Keratinocyte (primary cell): ENCODE measurements around the gene DPYD. TPM values are rescaled to one million over a fixed set of nuclear protein-coding genes. Genes with fewer than 3 reads are reported as not detected.

Source experiments
- DNase-seq: peaks from one replicate; pipeline ENCODE4 v3.0.0-alpha.2; 2011; ENCODE audit warnings: low read depth, missing footprints, low spot score
- FAIRE-seq: peaks from 2 replicates; lab custom pipeline; 2011; peaks lifted over from hg19 to GRCh38; lab: Jason Lieb, UNC
- H2AFZ ChIP-seq: 2 replicates; pipeline ENCODE4 v1.6.0; 2012; ENCODE audit warnings: low read length, control low read depth, inconsistent platforms; ENCODE audit not compliant: control insufficient read depth
- H3K27ac ChIP-seq: 2 replicates; pipeline ENCODE4 v1.5.1; 2011; ENCODE audit warnings: low read length; ENCODE audit not compliant: control insufficient read depth, insufficient read depth
- H3K27me3 ChIP-seq: 3 replicates; pipeline ENCODE4 v1.6.0; 2011; ENCODE audit warnings: low read length; ENCODE audit not compliant: control insufficient read depth, insufficient read depth; ENCODE audit errors: extremely low read depth
- H3K36me3 ChIP-seq, 2 experiments: 2 replicates in 1 of 2; 3 replicates in 1 of 2; pipeline ENCODE4 v1.5.1; 2011; ENCODE audit warnings: low read length in 2 of 2, mild to moderate bottlenecking in 1 of 2; ENCODE audit not compliant: control insufficient read depth in 2 of 2, insufficient read depth in 2 of 2; ENCODE audit errors: extremely low read depth in 1 of 2
- H3K4me1 ChIP-seq: 3 replicates; pipeline ENCODE4 v1.5.1; 2011; ENCODE audit warnings: low read length; ENCODE audit not compliant: control insufficient read depth, insufficient read depth; ENCODE audit errors: extremely low read depth
- H3K4me2 ChIP-seq: 3 replicates; pipeline ENCODE4 v1.6.0; 2011; ENCODE audit warnings: low read depth, low read length; ENCODE audit not compliant: control insufficient read depth, insufficient read depth; ENCODE audit errors: extremely low read depth
- H3K4me3 ChIP-seq, 3 experiments: fragments of 200-600 bp in 1 of 3; sonication (generic) in 1 of 3; 2 replicates in 2 of 3; 3 replicates in 1 of 3; pipeline ENCODE4 v1.5.1; 2011 to 2016; ENCODE audit warnings: low read length in 3 of 3, mild to moderate bottlenecking in 3 of 3, control low read depth in 2 of 3, inconsistent platforms in 1 of 3, low read depth in 1 of 3, mixed read lengths in 1 of 3, mixed run types in 1 of 3, moderate library complexity in 1 of 3; ENCODE audit not compliant: control insufficient read depth in 2 of 3, insufficient read depth in 2 of 3; ENCODE audit errors: extremely low read depth in 1 of 3
- H3K79me2 ChIP-seq: 2 replicates; pipeline ENCODE4 v1.6.0; 2012; ENCODE audit warnings: low read length; ENCODE audit not compliant: control insufficient read depth, insufficient read depth
- H3K9ac ChIP-seq: 3 replicates; pipeline ENCODE4 v1.6.0; 2011; ENCODE audit warnings: low read length; ENCODE audit not compliant: control insufficient read depth, insufficient read depth; ENCODE audit errors: extremely low read depth
- H3K9me1 ChIP-seq: 3 replicates; pipeline ENCODE4 v1.6.0; 2011; ENCODE audit warnings: low read length; ENCODE audit not compliant: control insufficient read depth, insufficient read depth; ENCODE audit errors: extremely low read depth
- H3K9me3 ChIP-seq: 2 replicates; pipeline ENCODE4 v1.5.1; 2012; ENCODE audit warnings: low read depth, low read length; ENCODE audit not compliant: control insufficient read depth
- H4K20me1 ChIP-seq: 3 replicates; pipeline ENCODE4 v1.6.0; 2011; ENCODE audit warnings: low read length; ENCODE audit not compliant: control insufficient read depth, insufficient read depth; ENCODE audit errors: extremely low read depth
- EZH2 ChIP-seq: IDR thresholded peaks from one replicate; pipeline ENCODE4 v1.6.1; 2012; ENCODE audit warnings: inconsistent platforms, mild to moderate bottlenecking, low read length, moderate library complexity
- dilution Hi-C: fragments of 300-500 bp; cut with MboI; formaldehyde crosslinking; loops from one replicate; pipeline ENCODE4 v1.7.0; 2020; ENCODE audit warnings: low sequenced_read_pairs; ENCODE audit not compliant: extremely low pct_ligation_motif_present
- polyA plus RNA-seq, 5 experiments: library from polyadenylated mRNA; depleted of rRNA in 3 of 5; stranded (reverse) in 3 of 5; stranded (forward) in 1 of 5; unstranded in 1 of 5; fragments of >200 nt; gene quantifications; 1 replicate in 1 of 5; 2 replicates in 3 of 5; 3 replicates in 1 of 5; pipeline versions ENCODE4 v1.2.1 to v1.2.3, GENCODE V29; 2011 to 2012; ENCODE audit warnings: missing spikeins in 2 of 5, low read depth in 1 of 5, low replicate concordance in 1 of 5
- TF ChIP-seq, protein P1 (sequence below), 3 experiments: IDR thresholded peaks in 1 of 3; conservative IDR thresholded peaks in 1 of 3; optimal IDR thresholded peaks in 1 of 3; 2 replicates in 2 of 3; 3 replicates in 1 of 3; pipeline versions ENCODE3 to v1.5.1; 2011; ENCODE audit warnings: low read length in 3 of 3, mild to moderate bottlenecking in 3 of 3, moderate library complexity in 2 of 3, control low read depth in 1 of 3, inconsistent platforms in 1 of 3; ENCODE audit not compliant: insufficient read depth in 2 of 3; ENCODE audit errors: extremely low read depth in 1 of 3

The DPYD gene
- polyA plus RNA-seq, 1 donor (not counting 4 experiments of a cell fraction or from before 2014, with no cell fraction given), result 1.9 TPM

DNA sequence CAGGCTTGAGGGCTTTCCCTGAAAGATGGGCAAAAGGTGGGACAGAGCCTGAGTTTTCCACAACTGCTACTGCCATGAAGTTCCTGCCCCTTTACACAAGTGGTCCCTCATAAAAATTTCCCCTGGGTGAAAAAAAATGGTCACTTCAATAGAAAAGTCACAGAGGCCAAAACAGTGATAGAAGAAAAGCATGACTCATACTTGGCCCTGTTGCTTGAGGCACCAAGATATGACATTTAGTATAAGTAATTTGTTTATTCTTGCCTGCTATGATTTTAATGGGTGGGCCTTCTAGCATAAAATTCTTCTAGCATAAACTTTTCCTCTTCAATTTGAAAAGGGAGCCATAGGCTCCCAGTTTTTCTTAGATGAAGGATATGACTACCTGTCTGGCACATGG is 280.2 kb downstream of the DPYD start:
- H3K27ac ChIP-seq, result no peak overlapping the region
- DNase-seq (no peak), FAIRE-seq (no peak)
- H2AFZ ChIP-seq, result no peak overlapping the region
- dilution Hi-C loops, result no loop called here
- no peak for TF ChIP-seq EZH2
- TF ChIP-seq, protein P1, sequence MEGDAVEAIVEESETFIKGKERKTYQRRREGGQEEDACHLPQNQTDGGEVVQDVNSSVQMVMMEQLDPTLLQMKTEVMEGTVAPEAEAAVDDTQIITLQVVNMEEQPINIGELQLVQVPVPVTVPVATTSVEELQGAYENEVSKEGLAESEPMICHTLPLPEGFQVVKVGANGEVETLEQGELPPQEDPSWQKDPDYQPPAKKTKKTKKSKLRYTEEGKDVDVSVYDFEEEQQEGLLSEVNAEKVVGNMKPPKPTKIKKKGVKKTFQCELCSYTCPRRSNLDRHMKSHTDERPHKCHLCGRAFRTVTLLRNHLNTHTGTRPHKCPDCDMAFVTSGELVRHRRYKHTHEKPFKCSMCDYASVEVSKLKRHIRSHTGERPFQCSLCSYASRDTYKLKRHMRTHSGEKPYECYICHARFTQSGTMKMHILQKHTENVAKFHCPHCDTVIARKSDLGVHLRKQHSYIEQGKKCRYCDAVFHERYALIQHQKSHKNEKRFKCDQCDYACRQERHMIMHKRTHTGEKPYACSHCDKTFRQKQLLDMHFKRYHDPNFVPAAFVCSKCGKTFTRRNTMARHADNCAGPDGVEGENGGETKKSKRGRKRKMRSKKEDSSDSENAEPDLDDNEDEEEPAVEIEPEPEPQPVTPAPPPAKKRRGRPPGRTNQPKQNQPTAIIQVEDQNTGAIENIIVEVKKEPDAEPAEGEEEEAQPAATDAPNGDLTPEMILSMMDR (optimal IDR thresholded peaks at IDR 0.05 in 1 of 3, IDR thresholded peaks at IDR 0.05 in 1 of 3, conservative IDR thresholded peaks at IDR 0.05 in 1 of 3; ENCODE audit: extremely low read depth in 1 of 3, insufficient read depth in 2 of 3, low read length in 3 of 3), result no peak
- H3K4me3 ChIP-seq, result no peak overlapping the region
- no peaks in the 10 kb centered on the region for H3K79me2 ChIP-seq
- H3K27me3 ChIP-seq, result no peaks in the 10 kb centered on the region
- no peak overlapping the region for H3K4me2 ChIP-seq
- no peaks in the 10 kb centered on the region for H3K36me3 ChIP-seq
- no peaks in the 10 kb centered on the region for H3K9me3 ChIP-seq
- no peaks in the 10 kb centered on the region for H3K9me1 ChIP-seq
- H3K9ac ChIP-seq, result no peak overlapping the region
- H4K20me1 ChIP-seq, result no peaks in the 10 kb centered on the region
- H3K4me1 ChIP-seq, result no peaks in the 10 kb centered on the region

DNA sequence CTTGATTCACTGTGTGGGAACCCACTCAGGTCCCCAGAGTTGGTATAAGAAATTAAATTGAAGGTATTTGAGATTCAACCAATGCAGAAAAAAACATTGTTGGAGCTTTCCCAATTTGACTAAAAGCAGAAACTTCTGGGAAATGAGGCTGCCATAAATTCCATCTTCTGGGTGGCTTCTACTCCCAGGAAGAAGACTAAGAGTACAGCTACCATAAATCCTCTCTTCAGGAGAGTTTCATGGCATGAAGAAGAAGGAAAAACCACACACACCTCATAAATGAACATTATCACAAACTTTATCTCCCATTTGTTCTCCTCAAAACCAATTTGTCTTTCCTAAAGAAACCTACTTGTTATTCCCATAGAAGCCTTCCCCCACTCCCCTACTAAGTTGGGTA is 283.9 kb downstream of the DPYD start:
- Histone ChIP-seq H3K4me2 (no peak overlapping the region), H3K79me2 (no peaks in the 10 kb centered on the region), H3K36me3 (no peaks in the 10 kb centered on the region), H3K4me1 (no peaks in the 10 kb centered on the region), H3K9me1 (no peaks in the 10 kb centered on the region), H2AFZ (no peak overlapping the region), H3K27ac (no peak overlapping the region), H4K20me1 (no peaks in the 10 kb centered on the region), H3K9me3 (no peaks in the 10 kb centered on the region), H3K27me3 (no peaks in the 10 kb centered on the region), H3K9ac (no peak overlapping the region), H3K4me3 (no peak overlapping the region)
- dilution Hi-C loops, result no loop called here
- no peak for FAIRE-seq
- TF ChIP-seq, protein P1 (optimal IDR thresholded peaks at IDR 0.05 in 1 of 3, IDR thresholded peaks at IDR 0.05 in 1 of 3, conservative IDR thresholded peaks at IDR 0.05 in 1 of 3; ENCODE audit: extremely low read depth in 1 of 3, insufficient read depth in 2 of 3, low read length in 3 of 3), result no peak
- no peak for TF ChIP-seq EZH2
- DNase-seq, result no peak
